GM10248 (cell line): ENCODE data around the gene DCLK3.

ENCODE experiments used
- CTCF ChIA-PET: fragments of 300-600 bp; sonication (Branson Sonifier 250); formaldehyde crosslinking; extraction: SDS; loops from one replicate; lab custom pipeline; 2021; ENCODE audit warnings: antibody characterized with exemption; lab: Yijun Ruan, JAX
- POLR2A ChIA-PET: fragments of 350-650 bp; sonication (Branson Sonifier 250); formaldehyde crosslinking; extraction: SDS; loops from one replicate; lab custom pipeline; 2020; ENCODE audit warnings: antibody characterized with exemption; lab: Yijun Ruan, JAX
- DNase-seq: peaks from one replicate; pipeline ENCODE4 v3.0.0; 2012; ENCODE audit errors: extremely low spot score
- CTCF ChIP-seq: IDR thresholded peaks from 2 replicates; pipeline ENCODE4 v1.5.1; 2012; ENCODE audit warnings: mild to moderate bottlenecking, low read depth; ENCODE audit errors: extremely low read depth, missing control alignments, control extremely low read depth

Gene DCLK3

GRCh38 chr3:36771931-36772330 lies 7.6 kb upstream of the DCLK3 start:
- DNase-seq: no peak
- POLR2A ChIA-PET: no interaction called here
- no peak for TF ChIP-seq CTCF
- CTCF ChIA-PET: interaction anchor here (0.8 kb wide), 1 partner anchor 13 kb away, joined by 3 read pairs; no protein-coding TSS in a partner anchor

- CTCF ChIA-PET: interaction anchor here (1.0 kb wide), 2 partner anchors 7 to 14 kb away, joined by 3 to 4 read pairs; no protein-coding TSS in a partner anchor
- POLR2A ChIA-PET: no interaction called here
Observed at GRCh38 chr3:36769926-36770325, 5.6 kb upstream of the DCLK3 start.

GRCh38 chr3:36765104-36765503 lies 751 bp upstream of the DCLK3 start:
- DNase-seq: no peak
- POLR2A ChIA-PET: no interaction called here
- CTCF ChIA-PET: no interaction called here
- no peak for TF ChIP-seq CTCF

More at GRCh38 chr3:36769926-36770325, 5.6 kb upstream of the DCLK3 start:
- no peak for TF ChIP-seq CTCF
- DNase-seq: no peak

- ChIA-PET POLR2A (no interaction called here), CTCF (no interaction called here)
- DNase-seq: no peak
- no peak for TF ChIP-seq CTCF
Observed at GRCh38 chr3:36764704-36765038, 318 bp upstream of the DCLK3 start.

GRCh38 chr3:36762918-36763849 lies 1.2 kb downstream of the DCLK3 start:
- no peak for TF ChIP-seq CTCF
- ChIA-PET POLR2A (no interaction called here), CTCF (interaction anchor here (0.6 to 1.2 kb wide), 2 partner anchors 8 to 195 kb away, joined by 3 to 4 read pairs; no protein-coding TSS in a partner anchor)
- DNase-seq: no peak

GRCh38 chr3:36761779-36762178 lies 2.6 kb downstream of the DCLK3 start:
- POLR2A ChIA-PET: no interaction called here
- TF ChIP-seq CTCF: no peak
- no peak for DNase-seq
- CTCF ChIA-PET: no interaction called here
